Spleen (tissue), 7 donors: ENCODE results near the gene MAL.

Experiments
- POLR2A ChIP-seq, 3 donors: fragments of 450-650 bp; IDR thresholded peaks; one replicate each; pipeline ENCODE4 v1.5.1; 2017; ENCODE audit warnings: antibody characterized with exemption in 3 of 3, mild to moderate bottlenecking in 1 of 3
- TF ChIP-seq, protein P1 (sequence below), 11 experiments: fragments of 200-600 bp in 7 of 11; fragments of 450-650 bp in 4 of 11; sonication (generic) in 4 of 11; IDR thresholded peaks in 8 of 11; conservative IDR thresholded peaks in 3 of 11; 1 replicate in 7 of 11; 2 replicates in 4 of 11; pipeline versions ENCODE4 v1.4.0 to v1.8.0; 2016 to 2021; ENCODE audit warnings: antibody characterized with exemption in 11 of 11, inconsistent platforms in 4 of 11, mild to moderate bottlenecking in 1 of 11
- donor health status: DM: no; HTN: no; CAD: no; lungs with moderate emphysema.
- donor health status: DM: no; HTN: no; CAD: no.
- donor health status: DM: no; HTN: no; CAD: no.

DNA sequence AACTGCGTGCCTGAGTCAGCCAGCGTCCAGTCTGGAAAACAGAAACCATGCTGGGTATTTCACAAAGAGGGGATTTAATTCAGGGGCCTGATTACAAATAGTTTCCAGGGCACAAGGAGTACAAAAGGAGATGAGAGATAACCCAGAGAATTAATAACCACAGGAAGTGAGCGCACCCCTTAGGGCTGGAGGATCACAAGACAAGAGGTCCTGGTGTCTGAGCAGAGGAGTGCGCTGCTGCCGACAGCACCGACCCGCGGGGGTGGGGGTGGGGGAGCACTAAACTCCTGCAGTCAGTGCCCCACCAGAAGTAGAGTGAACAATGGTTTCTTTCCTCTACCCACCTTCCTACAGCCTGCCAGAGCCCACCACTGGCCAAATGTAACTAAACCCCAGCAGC, 20.8 kb upstream of the MAL start:
- TF ChIP-seq POLR2A (IDR thresholded peaks at IDR 0.05): no peak
- TF ChIP-seq, protein P1, sequence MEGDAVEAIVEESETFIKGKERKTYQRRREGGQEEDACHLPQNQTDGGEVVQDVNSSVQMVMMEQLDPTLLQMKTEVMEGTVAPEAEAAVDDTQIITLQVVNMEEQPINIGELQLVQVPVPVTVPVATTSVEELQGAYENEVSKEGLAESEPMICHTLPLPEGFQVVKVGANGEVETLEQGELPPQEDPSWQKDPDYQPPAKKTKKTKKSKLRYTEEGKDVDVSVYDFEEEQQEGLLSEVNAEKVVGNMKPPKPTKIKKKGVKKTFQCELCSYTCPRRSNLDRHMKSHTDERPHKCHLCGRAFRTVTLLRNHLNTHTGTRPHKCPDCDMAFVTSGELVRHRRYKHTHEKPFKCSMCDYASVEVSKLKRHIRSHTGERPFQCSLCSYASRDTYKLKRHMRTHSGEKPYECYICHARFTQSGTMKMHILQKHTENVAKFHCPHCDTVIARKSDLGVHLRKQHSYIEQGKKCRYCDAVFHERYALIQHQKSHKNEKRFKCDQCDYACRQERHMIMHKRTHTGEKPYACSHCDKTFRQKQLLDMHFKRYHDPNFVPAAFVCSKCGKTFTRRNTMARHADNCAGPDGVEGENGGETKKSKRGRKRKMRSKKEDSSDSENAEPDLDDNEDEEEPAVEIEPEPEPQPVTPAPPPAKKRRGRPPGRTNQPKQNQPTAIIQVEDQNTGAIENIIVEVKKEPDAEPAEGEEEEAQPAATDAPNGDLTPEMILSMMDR (IDR thresholded peaks at IDR 0.05 in 8 of 11, conservative IDR thresholded peaks at IDR 0.05 in 3 of 11): no peak
